ENCODE results near the gene EPHB2.

- TF ChIP-seq, protein P1, sequence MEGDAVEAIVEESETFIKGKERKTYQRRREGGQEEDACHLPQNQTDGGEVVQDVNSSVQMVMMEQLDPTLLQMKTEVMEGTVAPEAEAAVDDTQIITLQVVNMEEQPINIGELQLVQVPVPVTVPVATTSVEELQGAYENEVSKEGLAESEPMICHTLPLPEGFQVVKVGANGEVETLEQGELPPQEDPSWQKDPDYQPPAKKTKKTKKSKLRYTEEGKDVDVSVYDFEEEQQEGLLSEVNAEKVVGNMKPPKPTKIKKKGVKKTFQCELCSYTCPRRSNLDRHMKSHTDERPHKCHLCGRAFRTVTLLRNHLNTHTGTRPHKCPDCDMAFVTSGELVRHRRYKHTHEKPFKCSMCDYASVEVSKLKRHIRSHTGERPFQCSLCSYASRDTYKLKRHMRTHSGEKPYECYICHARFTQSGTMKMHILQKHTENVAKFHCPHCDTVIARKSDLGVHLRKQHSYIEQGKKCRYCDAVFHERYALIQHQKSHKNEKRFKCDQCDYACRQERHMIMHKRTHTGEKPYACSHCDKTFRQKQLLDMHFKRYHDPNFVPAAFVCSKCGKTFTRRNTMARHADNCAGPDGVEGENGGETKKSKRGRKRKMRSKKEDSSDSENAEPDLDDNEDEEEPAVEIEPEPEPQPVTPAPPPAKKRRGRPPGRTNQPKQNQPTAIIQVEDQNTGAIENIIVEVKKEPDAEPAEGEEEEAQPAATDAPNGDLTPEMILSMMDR (IDR thresholded peaks at IDR 0.05) = no peak
- no peak for TF ChIP-seq POLR2A (IDR thresholded peaks at IDR 0.05)
Measured at GRCh38 chr1:22806584-22806983, 95.9 kb downstream of the EPHB2 start.

Measured in vagina (tissue), 2 donors.